ENCODE data around the gene PRODH2.
"Not testable (repeated sequence)": the region's sequence is repeated elsewhere in the genome, so short reads cannot be mapped to it uniquely, and the experiment has no call there.

PRODH2 gene

DNA sequence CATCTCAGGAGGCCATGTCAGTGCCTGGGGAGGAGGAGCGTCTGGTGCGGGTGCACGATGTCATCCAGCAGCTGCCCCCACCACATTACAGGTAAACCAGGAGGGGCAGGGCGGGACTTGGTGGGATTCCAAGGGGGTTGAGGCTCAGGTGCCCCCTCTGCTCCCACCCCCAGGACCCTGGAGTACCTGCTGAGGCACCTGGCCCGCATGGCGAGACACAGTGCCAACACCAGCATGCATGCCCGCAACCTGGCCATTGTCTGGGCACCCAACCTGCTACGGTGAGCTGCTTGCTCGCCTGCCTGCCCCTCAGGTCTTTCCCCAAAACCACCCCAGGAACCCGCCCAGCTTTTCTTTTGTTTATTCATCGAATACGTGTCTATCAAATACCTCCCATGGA lies 30.1 kb downstream of the PRODH2 start:
- no peak for DNase-seq (ENCODE audit: low read depth in 2 of 2, low spot score in 1 of 2)

- no peak for DNase-seq (ENCODE audit: low read depth in 2 of 2, low spot score in 1 of 2)
Observed at GRCh38 chr19:35781650-35782049, 31.0 kb downstream of the PRODH2 start.

- DNase-seq (ENCODE audit: low read depth in 2 of 2, low spot score in 1 of 2), result no peak
Observed at GRCh38 chr19:35780717-35781116, 31.9 kb downstream of the PRODH2 start.

GRCh38 chr19:35780058-35780457 lies 32.6 kb downstream of the PRODH2 start:
- no peak for DNase-seq (ENCODE audit: low read depth in 2 of 2, low spot score in 1 of 2)

- no peak for DNase-seq (ENCODE audit: low read depth in 2 of 2, low spot score in 1 of 2)
Observed at GRCh38 chr19:35779033-35779432, 33.6 kb downstream of the PRODH2 start.

- no peak for DNase-seq (ENCODE audit: low read depth in 2 of 2, low spot score in 1 of 2)
Observed at GRCh38 chr19:35777961-35778360, 34.7 kb downstream of the PRODH2 start.

- DNase-seq (ENCODE audit: low read depth in 2 of 2, low spot score in 1 of 2), result no peak
Observed at GRCh38 chr19:35777086-35777841, 35.4 kb downstream of the PRODH2 start.

DNA sequence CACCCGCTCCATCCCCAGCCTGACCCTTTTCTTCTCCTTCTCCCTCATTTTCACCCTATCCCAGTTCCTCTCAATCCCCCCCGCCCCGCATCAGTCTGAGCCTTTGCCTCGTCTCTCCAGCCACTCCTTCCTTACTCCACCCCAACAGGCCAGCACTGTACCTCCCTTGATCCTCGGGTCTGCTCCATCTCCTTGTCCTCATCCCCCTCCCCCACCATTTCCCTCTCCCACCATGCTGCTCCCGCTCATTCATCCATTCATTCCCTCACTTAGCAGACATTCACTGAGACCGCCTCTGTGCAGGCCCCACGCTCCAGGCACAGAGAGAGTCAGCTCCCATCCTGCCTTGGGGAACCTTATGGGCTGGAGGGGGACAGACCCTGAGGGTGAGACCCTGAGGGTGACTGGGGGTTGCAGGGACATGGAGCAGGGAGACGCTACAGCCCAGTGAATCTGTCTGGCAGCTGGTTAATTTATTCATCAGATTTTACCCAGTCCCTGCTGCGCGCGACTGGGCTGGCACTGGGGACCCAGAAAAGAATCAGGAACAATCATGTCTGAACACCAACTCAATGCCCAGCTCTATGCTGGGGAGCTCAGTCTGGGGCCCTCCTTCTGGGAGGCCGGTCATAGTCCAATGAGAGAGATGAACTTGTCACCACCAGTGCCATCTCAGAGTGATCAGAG lies 36.4 kb downstream of the PRODH2 start:
- DNase-seq (ENCODE audit: low read depth in 2 of 2, low spot score in 1 of 2), result no peak

- DNase-seq (ENCODE audit: low read depth in 2 of 2, low spot score in 1 of 2), result peak; percentile 96 to 98
Observed at GRCh38 chr19:35775298-35776101, 37.1 kb downstream of the PRODH2 start, which contains the start of gene ARHGAP33. Gene ARHGAP33 (plus strand): TSS chr19:35775564. CDS start chr19:35775659, 95 bp downstream.

- no peak for DNase-seq (ENCODE audit: low read depth in 2 of 2, low spot score in 1 of 2)
Observed at GRCh38 chr19:35775046-35775297, 37.7 kb downstream of the PRODH2 start.

- no peak for DNase-seq (ENCODE audit: low read depth in 2 of 2, low spot score in 1 of 2)
Observed at GRCh38 chr19:35774274-35775045, 38.2 kb downstream of the PRODH2 start.

DNA sequence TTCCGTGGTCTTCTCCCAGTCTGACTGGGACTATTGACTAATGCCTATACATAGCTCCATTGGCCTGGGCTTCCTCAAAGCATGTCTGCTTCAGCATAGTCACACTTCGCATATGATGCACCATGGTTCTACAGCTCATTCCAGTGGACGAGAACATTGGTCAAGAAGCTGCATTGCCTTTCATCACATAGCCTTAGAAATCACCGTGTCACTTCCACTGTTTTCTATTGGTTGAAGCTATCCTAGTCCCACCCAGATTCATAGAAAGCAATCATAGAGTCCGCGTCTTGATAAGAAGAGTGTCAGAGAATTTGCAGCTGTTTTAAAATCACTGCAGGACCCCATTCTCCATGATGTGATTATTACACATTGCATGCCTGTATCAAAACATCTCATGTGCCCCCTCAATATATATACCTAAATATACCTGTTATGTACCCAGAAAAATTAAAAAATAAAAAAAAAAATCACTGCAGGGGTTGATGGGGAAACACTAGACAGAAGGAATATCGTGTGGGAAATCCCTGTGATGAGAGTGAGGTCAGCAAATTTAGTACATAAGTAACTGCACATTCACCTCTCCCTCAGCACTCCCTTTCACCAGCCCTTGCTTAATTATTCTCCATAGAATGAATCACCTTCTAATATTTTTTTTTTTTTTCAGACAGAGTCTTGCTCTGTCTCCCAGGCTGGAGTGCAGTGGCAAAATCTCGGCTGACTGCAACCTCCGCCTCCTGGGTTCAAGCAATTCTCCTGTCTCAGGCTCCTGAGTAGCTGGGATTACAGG lies 39.4 kb downstream of the PRODH2 start:
- no peak for DNase-seq (ENCODE audit: low read depth in 2 of 2, low spot score in 1 of 2)

GRCh38 chr19:35772362-35772761 lies 40.3 kb downstream of the PRODH2 start:
- not testable (repeated sequence) for DNase-seq (ENCODE audit: low read depth in 2 of 2, low spot score in 1 of 2)

DNA sequence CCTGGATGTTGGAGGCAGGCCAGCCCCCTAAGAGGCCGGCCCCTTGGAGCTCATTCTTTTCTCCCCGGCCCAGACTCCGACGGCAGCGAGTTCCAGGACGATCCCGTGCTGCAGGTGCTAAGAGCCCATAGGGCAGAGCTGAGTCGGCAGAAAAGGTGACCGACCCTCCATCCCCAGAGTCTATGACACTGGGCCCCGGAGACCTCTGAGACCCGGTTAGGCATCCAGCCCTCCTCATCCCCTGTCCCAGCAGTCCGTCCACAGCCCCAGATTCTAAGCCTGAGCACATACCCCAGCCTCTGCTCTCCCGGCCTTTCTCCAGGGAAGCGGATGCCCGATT lies 44.6 kb downstream of the PRODH2 start:
- no peak for DNase-seq (ENCODE audit: low read depth in 2 of 2, low spot score in 1 of 2)

GRCh38 chr19:35767288-35768081 lies 45.2 kb downstream of the PRODH2 start:
- no peak for DNase-seq (ENCODE audit: low read depth in 2 of 2, low spot score in 1 of 2)

DNA sequence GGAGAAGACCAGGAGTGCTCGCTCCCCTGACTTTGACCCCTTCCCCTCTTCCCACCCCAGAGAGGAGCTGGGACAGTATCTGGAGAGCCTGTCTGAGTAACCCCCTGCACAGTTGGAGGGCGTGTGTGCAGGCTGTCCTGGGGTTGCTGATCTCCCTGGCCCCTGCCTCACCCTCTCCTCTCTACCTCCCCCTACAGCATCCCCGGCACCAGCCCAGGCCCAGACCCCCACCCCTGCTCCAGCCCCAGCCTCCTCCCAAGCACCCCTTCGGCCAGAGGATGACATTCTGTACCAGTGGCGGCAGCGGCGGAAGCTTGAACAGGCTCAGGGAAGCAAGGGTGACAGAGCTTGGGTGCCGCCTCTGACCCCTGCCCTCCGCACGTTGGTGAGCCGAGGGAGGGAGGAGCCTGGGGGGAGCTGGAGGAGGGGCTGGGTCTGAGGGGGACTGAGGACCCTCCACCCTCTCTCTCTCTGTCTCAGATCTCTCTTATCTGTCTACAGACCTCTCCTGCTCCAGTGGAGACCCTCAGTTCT lies 46.0 kb downstream of the PRODH2 start:
- no peak for DNase-seq (ENCODE audit: low read depth in 2 of 2, low spot score in 1 of 2)

GRCh38 chr19:35764432-35765315 lies 48.0 kb downstream of the PRODH2 start:
- no peak for DNase-seq (ENCODE audit: low read depth in 2 of 2, low spot score in 1 of 2)

DNA sequence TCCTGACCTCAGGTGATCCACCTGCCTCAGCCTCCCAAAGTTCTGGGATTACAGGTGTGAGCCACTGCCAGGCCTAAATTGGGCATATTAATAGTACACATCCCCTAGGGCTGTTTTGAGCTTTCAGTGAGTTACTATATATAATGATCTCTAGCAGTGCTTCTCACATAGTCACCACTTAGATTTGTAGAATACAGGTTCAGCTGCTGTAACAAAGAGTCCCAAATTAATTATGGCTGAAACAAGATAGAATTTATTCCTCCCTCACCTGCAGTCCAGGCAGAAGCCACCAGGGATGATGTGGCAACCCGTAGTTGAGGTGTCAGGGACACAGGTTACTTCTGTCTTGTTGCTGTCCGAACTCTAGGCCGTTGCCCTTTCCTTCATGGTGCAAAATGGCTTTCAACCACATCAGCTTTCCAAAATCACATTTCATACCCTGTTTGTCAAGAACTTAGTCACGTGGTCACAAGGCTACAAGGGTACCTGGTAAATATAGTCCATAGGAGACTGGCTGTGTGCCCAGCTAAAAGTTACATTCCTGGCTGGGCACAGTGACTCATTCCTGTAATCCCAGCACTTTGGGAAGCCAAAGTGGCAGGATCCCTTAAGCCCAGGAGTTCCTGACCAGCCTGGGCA lies 51.8 kb downstream of the PRODH2 start:
- DNase-seq (ENCODE audit: low read depth in 2 of 2, low spot score in 1 of 2), result no peak

Data from stimulated activated CD8-positive, alpha-beta memory T cell treated with anti-CD3 and anti-CD28 coated beads, Interleukin-4, amount 100 ng/mL, for 4 hours (primary cell).